ENCODE data around the gene EPB41L1.

Gene EPB41L1

GRCh38 chr20:36154700-36155628, at the start of gene EPB41L1:
Gene EPB41L1, plus strand, starts transcription at chr20:36154740. Its CDS starts 19,038 bp downstream, at chr20:36173778.
- peak in 1 of 2 donors; percentile 5 for DNase-seq

- DNase-seq, result no peak
Measured at GRCh38 chr20:36104856-36105255, 49.7 kb upstream of the EPB41L1 start.

- no peak for DNase-seq
Measured at GRCh38 chr20:36105711-36106226, 48.8 kb upstream of the EPB41L1 start.

- DNase-seq, result no peak
Measured at GRCh38 chr20:36106606-36107005, 47.9 kb upstream of the EPB41L1 start.

- DNase-seq, result no peak
Measured at GRCh38 chr20:36107881-36108280, 46.7 kb upstream of the EPB41L1 start.

- DNase-seq, result no peak
Measured at GRCh38 chr20:36109251-36109947, 45.1 kb upstream of the EPB41L1 start.

GRCh38 chr20:36110994-36111393, 43.5 kb upstream of the EPB41L1 start:
- no peak for DNase-seq

GRCh38 chr20:36112112-36112511, 42.4 kb upstream of the EPB41L1 start:
- DNase-seq, result no peak

GRCh38 chr20:36113036-36113435, 41.5 kb upstream of the EPB41L1 start:
- no peak for DNase-seq

GRCh38 chr20:36113566-36114250, 40.8 kb upstream of the EPB41L1 start:
- no peak for DNase-seq

GRCh38 chr20:36114707-36115106, 39.8 kb upstream of the EPB41L1 start:
- DNase-seq, result no peak

- no peak for DNase-seq
Measured at GRCh38 chr20:36115925-36116324, 38.6 kb upstream of the EPB41L1 start.

- DNase-seq, result no peak
Measured at GRCh38 chr20:36116807-36117441, 37.6 kb upstream of the EPB41L1 start.

- no peak for DNase-seq
Measured at GRCh38 chr20:36117638-36118037, 36.9 kb upstream of the EPB41L1 start.

GRCh38 chr20:36118371-36118770, 36.2 kb upstream of the EPB41L1 start:
- no peak for DNase-seq

GRCh38 chr20:36119537-36119936, 35.0 kb upstream of the EPB41L1 start:
- DNase-seq, result no peak

- DNase-seq, result no peak
Measured at GRCh38 chr20:36120241-36120640, 34.3 kb upstream of the EPB41L1 start.

- no peak for DNase-seq
Measured at GRCh38 chr20:36120991-36121390, 33.5 kb upstream of the EPB41L1 start.

GRCh38 chr20:36121981-36122930, 32.3 kb upstream of the EPB41L1 start:
- DNase-seq, result no peak

- DNase-seq, result no peak
Measured at GRCh38 chr20:36122931-36123288, 31.6 kb upstream of the EPB41L1 start.

- no peak for DNase-seq
Measured at GRCh38 chr20:36125097-36125496, 29.4 kb upstream of the EPB41L1 start.

All from CD4-positive, alpha-beta T cell treated with Interferon alpha-2 for 1 hour (primary cell).